Measurements from ENCODE around the gene KCNQ1. TPM values are rescaled to one million over a fixed set of nuclear protein-coding genes. Genes with fewer than 3 reads are reported as not detected.

Gene KCNQ1
- total RNA-seq, 1 experiment from 2014 or later, result 1.0 TPM

GRCh38 chr11:2553886-2554285 is 109.1 kb downstream of the KCNQ1 start:
- POLR2A ChIA-PET, result no interaction called here

DNA sequence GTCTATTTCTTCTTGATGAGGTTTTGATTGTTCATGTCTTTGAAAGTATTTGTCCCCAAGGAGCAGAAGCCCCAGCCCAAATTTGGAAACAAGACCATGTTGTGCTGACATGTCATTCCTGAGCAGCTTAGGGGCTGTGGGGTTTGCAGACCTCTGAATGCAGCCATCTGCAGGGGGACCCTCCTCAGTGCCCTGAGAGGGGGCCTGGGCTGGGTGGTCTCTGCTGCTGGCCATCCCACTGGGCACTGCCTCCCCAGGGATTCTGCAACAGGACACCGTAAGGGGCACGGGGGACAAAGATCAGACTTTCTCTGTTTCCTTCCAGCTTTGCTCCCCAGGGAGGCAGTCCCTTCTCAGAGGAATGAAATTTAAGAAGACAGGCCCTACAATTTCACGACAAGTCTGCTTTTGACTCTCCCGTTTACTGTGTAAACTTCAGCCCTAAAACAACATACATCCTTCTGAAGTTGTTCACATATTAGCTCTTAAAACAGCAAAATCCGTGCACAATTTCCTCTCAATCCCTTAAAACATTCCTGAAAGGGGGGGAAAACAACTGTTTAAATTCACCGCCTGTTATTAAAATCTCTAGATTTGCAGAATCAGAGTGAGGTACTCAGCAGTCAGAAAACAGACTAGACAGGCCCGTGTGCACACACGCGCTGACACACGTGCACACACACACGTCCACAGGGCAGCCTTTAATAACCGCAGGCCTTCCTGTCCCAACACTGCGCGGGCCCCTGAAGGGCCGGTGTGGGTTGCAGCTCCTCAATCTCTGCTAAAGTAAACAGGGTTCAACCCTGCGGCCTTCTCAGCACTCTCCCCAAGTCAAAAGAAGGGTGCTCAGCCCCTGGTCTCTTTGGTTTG is 109.8 kb downstream of the KCNQ1 start:
- no peaks in the 10 kb centered on the region for H3K36me3 Mint-ChIP-seq (ENCODE audit: insufficient read depth, unreplicated experiment)
- Histone ChIP-seq H3K9me3 (no peaks in the 10 kb centered on the region; the same call in 1 of the 2 replicates), H3K4me3 (ENCODE audit: low read depth, low read length) (no peak overlapping the region), H3K27me3 (replicated peaks; ENCODE audit: control insufficient read depth, insufficient read depth, low read length) (no peaks in the 10 kb centered on the region), H3K4me1 (no peaks in the 10 kb centered on the region), H3K36me3 (ENCODE audit: control insufficient read depth, insufficient read depth, low read length) (no peaks in the 10 kb centered on the region)
- no peaks in the 10 kb centered on the region for H3K4me1 Mint-ChIP-seq (ENCODE audit: low read depth, unreplicated experiment)
- ChIA-PET POLR2A (no interaction called here), CTCF (no interaction called here)
- BruUV-seq (replicated peaks), result no TSS peak
- intact Hi-C loops (cut with micrococcal nuclease; ENCODE audit: unreplicated experiment), result no loop called here
- no peak for TF ChIP-seq CTCF (IDR thresholded peaks at IDR 0.05; ENCODE audit: insufficient read depth in 1 of 2, low read depth in 1 of 2, low read length in 1 of 2, severe bottlenecking in 1 of 2, unreplicated experiment in 1 of 2)
- DNase-seq, result peak in 1 of 2 experiments; percentile 20
- H3K27me3 Mint-ChIP-seq (ENCODE audit: insufficient read depth, unreplicated experiment), result no peaks in the 10 kb centered on the region
- no peak overlapping the region for H3K27ac Mint-ChIP-seq (ENCODE audit: unreplicated experiment)
- H3K4me3 Mint-ChIP-seq (ENCODE audit: unreplicated experiment), result no peak overlapping the region
- peaks cover 11% of the 10 kb centered on the region for H3K9me3 Mint-ChIP-seq (ENCODE audit: unreplicated experiment)

More at GRCh38 chr11:2553886-2554285, 109.1 kb downstream of the KCNQ1 start:
- intact Hi-C loops (cut with micrococcal nuclease; ENCODE audit: unreplicated experiment), result no loop called here
- no peaks in the 10 kb centered on the region for H3K27me3 Mint-ChIP-seq (ENCODE audit: insufficient read depth, unreplicated experiment)
- Histone ChIP-seq H3K27me3 (replicated peaks; ENCODE audit: control insufficient read depth, insufficient read depth, low read length) (no peaks in the 10 kb centered on the region), H3K9me3 (no peaks in the 10 kb centered on the region; the same call in 1 of the 2 replicates), H3K36me3 (ENCODE audit: control insufficient read depth, insufficient read depth, low read length) (no peaks in the 10 kb centered on the region), H3K4me1 (no peaks in the 10 kb centered on the region), H3K4me3 (ENCODE audit: low read depth, low read length) (no peak overlapping the region)
- H3K36me3 Mint-ChIP-seq (ENCODE audit: insufficient read depth, unreplicated experiment), result no peaks in the 10 kb centered on the region
- H3K27ac Mint-ChIP-seq (ENCODE audit: unreplicated experiment), result no peak overlapping the region
- peaks cover 11% of the 10 kb centered on the region for H3K9me3 Mint-ChIP-seq (ENCODE audit: unreplicated experiment)
- TF ChIP-seq CTCF (IDR thresholded peaks at IDR 0.05; ENCODE audit: insufficient read depth in 1 of 2, low read depth in 1 of 2, low read length in 1 of 2, severe bottlenecking in 1 of 2, unreplicated experiment in 1 of 2), result no peak
- no peaks in the 10 kb centered on the region for H3K4me1 Mint-ChIP-seq (ENCODE audit: low read depth, unreplicated experiment)
- no peak overlapping the region for H3K4me3 Mint-ChIP-seq (ENCODE audit: unreplicated experiment)
- CTCF ChIA-PET, result no interaction called here
- BruUV-seq (replicated peaks), result no TSS peak
- peak in 1 of 2 experiments; percentile 14 for DNase-seq

DNA sequence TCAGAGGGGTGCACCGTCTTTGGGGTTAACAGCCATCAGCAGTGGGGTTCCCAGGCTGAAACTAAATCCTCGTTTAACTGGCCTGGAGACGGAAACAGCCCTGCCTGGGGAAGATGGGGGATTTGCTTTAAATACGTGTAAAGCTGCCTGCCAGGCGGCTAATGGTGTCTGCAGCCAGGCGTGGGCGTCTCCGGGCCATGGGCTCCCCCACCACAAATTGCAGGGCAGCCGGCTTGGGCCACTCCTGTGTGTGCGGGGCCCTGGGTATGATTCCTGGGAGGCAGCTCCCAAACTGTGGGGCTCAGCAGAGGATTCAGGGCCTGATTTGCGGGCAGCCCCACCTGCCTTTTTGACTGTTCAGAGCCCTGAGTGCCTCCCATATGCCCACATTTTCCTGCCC is 110.5 kb downstream of the KCNQ1 start:
- Mint-ChIP-seq H3K27ac (ENCODE audit: unreplicated experiment) (no peak overlapping the region), H3K4me1 (ENCODE audit: low read depth, unreplicated experiment) (no peaks in the 10 kb centered on the region), H3K4me3 (ENCODE audit: unreplicated experiment) (no peak overlapping the region), H3K27me3 (ENCODE audit: insufficient read depth, unreplicated experiment) (no peaks in the 10 kb centered on the region), H3K9me3 (ENCODE audit: unreplicated experiment) (peaks cover 11% of the 10 kb centered on the region), H3K36me3 (ENCODE audit: insufficient read depth, unreplicated experiment) (no peaks in the 10 kb centered on the region)
- H3K4me3 ChIP-seq (ENCODE audit: low read depth, low read length), result no peak overlapping the region
- no peaks in the 10 kb centered on the region for H3K36me3 ChIP-seq (ENCODE audit: control insufficient read depth, insufficient read depth, low read length)
- intact Hi-C loops (cut with micrococcal nuclease; ENCODE audit: unreplicated experiment), result no loop called here
- H3K9me3 ChIP-seq, result no peaks in the 10 kb centered on the region; the same call in 1 of the 2 replicates
- ChIA-PET CTCF (no interaction called here), POLR2A (no interaction called here)
- no peaks in the 10 kb centered on the region for H3K27me3 ChIP-seq (replicated peaks; ENCODE audit: control insufficient read depth, insufficient read depth, low read length)
- no TSS peak for BruUV-seq (replicated peaks)
- peak in 1 of 2 experiments; percentile 5 for DNase-seq
- no peak for TF ChIP-seq CTCF (IDR thresholded peaks at IDR 0.05; ENCODE audit: insufficient read depth in 1 of 2, low read depth in 1 of 2, low read length in 1 of 2, severe bottlenecking in 1 of 2, unreplicated experiment in 1 of 2)
- no peaks in the 10 kb centered on the region for H3K4me1 ChIP-seq

Data from Caco-2 (cell line).